ENCODE data around the gene FILIP1.

The FILIP1 gene

GRCh38 chr6:75495011-75495410, 1.4 kb upstream of the FILIP1 start:
- DNase-seq (ENCODE audit: low spot score) = no peak

DNA sequence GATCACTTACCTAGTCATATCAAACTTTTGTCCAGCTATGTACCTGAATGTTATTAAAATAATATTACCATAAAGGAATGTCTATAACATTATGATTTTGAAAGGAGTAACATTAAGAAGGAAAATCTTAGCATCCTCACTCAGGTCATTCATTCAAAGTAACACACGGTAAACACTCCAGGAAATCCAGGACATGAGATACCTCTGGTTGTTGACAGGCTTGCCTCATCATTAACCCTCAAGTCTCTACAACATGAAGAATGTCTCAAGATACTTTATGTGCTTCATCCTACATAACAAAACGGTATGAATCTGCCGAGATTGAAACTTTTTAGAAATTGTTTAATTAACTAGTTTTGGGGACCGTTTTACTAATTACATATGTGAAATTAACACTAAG, 690 bp upstream of the FILIP1 start:
- DNase-seq (ENCODE audit: low spot score) = no peak

DNA sequence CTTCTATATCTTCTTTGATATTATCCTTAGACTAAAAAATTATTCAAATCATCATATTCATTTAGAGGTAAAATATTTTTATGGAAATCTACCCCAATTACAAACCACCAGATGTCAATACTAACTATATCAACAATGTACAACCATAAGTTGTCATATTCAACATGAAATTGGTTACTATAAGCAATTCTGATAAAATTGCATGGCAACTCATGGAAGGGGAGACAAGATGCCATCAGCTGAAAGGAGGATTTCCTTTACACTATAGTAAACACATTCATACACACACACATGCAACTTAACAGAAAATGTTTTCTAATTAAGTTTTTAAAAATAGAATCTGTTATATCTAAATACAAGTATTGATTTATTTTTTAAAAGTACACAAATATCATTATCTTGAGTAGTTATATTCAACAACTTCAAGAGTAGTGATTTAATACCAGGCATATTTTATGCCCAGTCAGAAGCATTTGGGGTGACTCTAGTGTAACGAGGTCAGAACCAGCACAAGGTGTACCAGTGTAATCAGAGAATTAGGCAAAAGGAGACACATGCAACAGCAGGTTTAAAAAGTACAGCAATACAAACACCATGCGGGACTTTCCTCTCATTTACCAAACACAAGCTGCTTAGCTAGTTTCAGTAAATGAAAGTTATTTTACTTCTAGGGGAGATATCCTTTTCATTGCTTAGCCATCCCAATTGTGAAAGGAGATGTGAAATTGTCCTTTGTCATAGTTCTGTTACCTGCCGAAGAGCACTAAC, 1.0 kb downstream of the FILIP1 start:
- DNase-seq (ENCODE audit: low spot score) = no peak

GRCh38 chr6:75491291-75491690, 2.3 kb downstream of the FILIP1 start:
- DNase-seq (ENCODE audit: low spot score) = no peak

DNA sequence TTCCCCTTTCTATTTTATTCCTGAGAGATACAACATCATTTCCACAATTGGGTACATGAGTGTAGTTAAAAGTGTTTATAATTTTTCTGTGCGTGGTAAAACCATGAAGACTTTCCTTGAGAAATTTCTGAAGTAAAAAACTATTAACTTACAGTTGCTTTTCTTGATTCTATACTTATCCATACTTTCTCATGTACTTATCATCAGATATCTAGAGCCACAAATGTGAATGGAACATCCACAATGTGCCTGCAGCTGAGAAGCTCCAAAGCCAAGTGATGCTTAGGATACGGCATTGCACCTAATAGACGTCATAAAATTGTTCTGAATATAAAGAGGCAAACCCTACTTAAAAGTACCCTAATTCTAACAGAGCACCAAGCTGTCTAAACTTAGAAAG, 2.9 kb downstream of the FILIP1 start:
- no peak for DNase-seq (ENCODE audit: low spot score)

- DNase-seq (ENCODE audit: low spot score) = no peak
Measured at GRCh38 chr6:75489025-75489424, 4.6 kb downstream of the FILIP1 start.

- DNase-seq (ENCODE audit: low spot score) = no peak
Measured at GRCh38 chr6:75488033-75488432, 5.6 kb downstream of the FILIP1 start.

DNA sequence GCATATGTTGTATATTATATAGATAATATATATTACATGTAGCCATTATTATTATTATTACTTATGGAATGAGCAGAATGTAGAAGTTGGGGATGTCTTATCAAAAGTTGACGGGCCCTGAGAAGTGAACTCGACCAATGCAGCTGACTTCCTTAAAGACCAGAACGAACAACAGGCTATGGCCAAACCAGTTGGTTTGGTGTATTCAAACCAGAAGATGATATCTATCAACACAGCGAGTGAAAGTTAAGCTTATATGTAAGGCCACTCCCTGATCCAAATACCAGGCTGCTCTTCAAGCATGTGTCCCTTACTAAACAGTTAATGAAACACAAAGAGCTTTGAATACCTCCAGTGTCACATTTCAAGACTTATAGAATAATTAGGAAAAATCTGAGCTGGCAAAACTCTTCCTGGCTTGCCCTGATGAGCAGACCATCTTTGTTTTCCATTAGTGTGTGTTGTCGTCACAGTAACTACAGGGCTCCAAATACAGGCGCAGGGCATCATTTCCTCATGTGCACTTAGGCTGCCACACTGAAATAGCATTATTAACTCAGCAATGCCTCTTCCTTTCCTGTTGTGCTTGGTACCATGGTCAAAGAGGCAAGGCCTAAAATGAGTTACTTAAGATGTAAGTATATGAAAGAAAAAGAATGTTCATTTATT, 6.6 kb downstream of the FILIP1 start:
- DNase-seq (ENCODE audit: low spot score) = no peak

GRCh38 chr6:75484535-75484934, 9.1 kb downstream of the FILIP1 start:
- no peak for DNase-seq (ENCODE audit: low spot score)

- DNase-seq (ENCODE audit: low spot score) = no peak
Measured at GRCh38 chr6:75483136-75483952, 10.3 kb downstream of the FILIP1 start.

- DNase-seq (ENCODE audit: low spot score) = no peak
Measured at GRCh38 chr6:75481936-75482593, 11.5 kb downstream of the FILIP1 start.

- no peak for DNase-seq (ENCODE audit: low spot score)
Measured at GRCh38 chr6:75481394-75481793, 12.2 kb downstream of the FILIP1 start.

- no peak for DNase-seq (ENCODE audit: low spot score)
Measured at GRCh38 chr6:75480425-75480824, 13.2 kb downstream of the FILIP1 start.

GRCh38 chr6:75479712-75480111, 13.9 kb downstream of the FILIP1 start:
- no peak for DNase-seq (ENCODE audit: low spot score)

GRCh38 chr6:75478929-75479328, 14.7 kb downstream of the FILIP1 start:
- no peak for DNase-seq (ENCODE audit: low spot score)

DNA sequence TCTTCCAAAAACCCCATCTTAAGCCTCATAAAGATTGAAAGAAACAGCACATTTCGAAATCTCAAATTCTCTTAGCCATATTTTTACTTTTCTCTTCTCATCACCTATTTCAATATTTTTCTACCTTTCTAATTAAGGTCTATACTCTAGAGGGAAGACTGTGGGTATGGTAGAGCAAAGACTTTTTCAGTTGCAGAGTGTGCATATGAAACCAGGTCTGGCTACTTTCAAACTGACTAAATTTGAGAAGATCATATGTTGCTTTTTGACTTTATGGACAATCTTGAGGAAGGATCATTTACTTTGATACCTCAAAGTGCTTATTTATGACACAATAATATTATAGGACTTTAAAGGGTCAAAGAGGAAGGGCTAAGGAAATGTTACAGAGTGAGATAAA, 20.7 kb downstream of the FILIP1 start:
- no peak for DNase-seq (ENCODE audit: low spot score)

DNA sequence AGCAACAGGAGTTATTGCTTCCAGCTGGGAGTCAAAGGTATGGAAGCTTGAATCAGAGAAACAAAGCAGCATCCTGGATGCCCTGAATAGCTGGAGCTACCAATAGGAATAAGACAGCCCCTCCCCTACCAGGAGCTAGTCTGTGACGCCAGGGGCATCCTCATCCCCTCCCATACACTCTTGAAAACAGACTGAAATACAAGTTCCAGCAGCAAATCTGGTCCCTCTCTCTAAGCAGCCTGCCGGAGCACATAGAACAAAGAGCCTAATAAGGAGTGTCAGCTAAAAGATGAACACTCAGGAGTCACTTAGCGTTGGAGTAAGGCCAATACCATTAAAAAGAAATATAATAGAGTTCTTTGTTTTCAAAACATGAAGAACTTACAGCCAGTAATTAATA, 25.6 kb downstream of the FILIP1 start:
- DNase-seq (ENCODE audit: low spot score) = no peak

- no peak for DNase-seq (ENCODE audit: low spot score)
Measured at GRCh38 chr6:75467284-75467683, 26.3 kb downstream of the FILIP1 start.

- DNase-seq (ENCODE audit: low spot score) = no peak
Measured at GRCh38 chr6:75466636-75467035, 27.0 kb downstream of the FILIP1 start.

GRCh38 chr6:75463908-75464307, 29.7 kb downstream of the FILIP1 start:
- DNase-seq (ENCODE audit: low spot score) = no peak

DNA sequence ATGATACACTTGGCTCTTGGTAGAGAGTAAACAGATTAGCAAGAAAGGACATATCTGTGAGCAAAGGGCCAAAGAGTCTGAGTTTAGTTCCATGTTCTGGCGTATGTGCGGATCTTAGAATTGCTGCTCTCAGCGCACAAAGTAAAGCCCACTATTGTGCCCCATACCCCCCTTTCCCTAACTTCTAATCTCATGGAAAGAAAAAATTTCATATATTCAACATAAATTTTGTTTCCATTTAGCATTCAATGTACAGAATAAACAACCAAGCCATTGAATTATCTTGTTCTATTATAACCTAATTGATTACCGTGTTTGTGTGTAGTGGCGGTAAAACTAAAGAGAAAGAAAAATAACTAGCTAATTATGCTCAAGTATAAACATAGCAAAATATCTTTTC, 30.5 kb downstream of the FILIP1 start:
- no peak for DNase-seq (ENCODE audit: low spot score)

GRCh38 chr6:75460681-75461080, 32.9 kb downstream of the FILIP1 start:
- no peak for DNase-seq (ENCODE audit: low spot score)

Measured in kidney capillary endothelial cell (primary cell).